Urothelium cell line (cell line): ENCODE results near the gene ANXA9.

Experiments used
- DNase-seq: peaks from one replicate; pipeline ENCODE4 v3.0.0; 2011; ENCODE audit warnings: low spot score, mixed read lengths
- FAIRE-seq: peaks from 2 replicates; lab custom pipeline; 2011; peaks lifted over from hg19 to GRCh38; lab: Jason Lieb, UNC

The ANXA9 gene

DNA sequence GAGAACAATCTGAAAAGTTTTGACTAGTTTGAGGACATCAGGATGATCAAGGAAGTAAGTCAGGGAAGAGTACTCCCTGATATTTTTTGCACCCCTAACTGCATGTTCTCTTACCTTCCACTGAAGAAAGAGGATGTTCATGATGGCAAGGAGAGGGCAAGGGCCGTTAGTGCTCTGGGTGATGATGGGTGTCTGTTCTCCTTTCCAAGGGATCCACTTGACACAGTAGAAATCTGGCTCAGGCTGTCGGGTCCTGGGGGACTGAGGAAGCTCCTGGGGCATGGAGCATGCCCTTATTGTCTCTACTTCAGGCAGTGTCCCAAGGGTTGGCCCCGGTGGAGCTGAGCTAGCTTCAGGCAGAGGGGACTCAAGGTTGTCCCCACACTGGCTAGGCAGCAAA, 20.0 kb downstream of the ANXA9 start:
- no peak for FAIRE-seq
- no peak for DNase-seq

DNA sequence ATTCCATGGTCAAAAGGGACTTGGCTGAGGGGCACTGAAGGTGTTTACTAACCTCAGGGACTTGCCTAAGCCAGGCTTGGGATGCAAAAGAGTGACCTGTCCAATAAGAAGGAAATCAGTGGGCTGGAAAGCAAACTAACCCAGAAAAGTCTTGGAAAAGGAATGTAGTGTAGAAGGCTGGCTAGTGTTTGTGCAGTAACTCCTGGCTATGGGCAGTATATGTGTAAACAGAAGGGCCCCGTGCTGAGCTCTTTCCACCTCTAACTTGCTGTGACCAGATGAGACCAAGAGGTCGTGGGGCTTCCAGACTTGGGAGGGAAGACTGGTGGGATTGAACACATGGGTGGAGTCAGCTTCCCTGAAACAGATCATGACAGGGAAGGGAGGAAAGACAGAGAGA, 20.5 kb downstream of the ANXA9 start:
- FAIRE-seq: no peak
- no peak for DNase-seq

- FAIRE-seq (no peak), DNase-seq (no peak)
Measured at GRCh38 chr1:151003180-151003579, 21.1 kb downstream of the ANXA9 start.

DNA sequence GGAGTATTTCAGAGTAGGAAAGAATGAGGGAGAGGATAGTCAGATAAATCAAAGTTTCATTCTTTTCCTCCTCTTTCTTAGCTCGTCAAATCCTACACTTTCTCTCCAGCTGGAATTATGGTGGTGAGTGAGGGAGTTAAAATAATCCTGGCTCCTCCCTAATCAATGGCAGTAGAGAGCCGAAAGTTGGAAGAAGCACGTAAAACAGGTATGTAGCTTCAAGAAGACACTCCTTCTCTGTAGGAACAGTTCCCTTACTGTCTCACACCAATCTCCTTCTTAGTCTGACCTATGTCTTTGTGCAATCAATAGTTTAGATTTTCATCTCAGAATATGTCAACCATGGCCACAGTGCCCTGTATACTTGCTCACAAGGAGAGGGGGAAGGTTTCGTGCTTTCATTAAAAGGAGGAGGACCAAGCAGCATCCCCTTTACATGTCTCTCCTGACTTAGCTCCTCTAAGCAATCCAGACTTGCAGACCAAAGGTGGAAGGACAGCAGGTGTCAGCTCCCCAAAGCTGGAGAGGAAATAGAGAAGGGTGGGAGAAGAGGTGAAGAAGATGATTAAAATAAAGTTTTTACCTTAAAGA, 23.7 kb downstream of the ANXA9 start:
- FAIRE-seq (no peak), DNase-seq (no peak)

GRCh38 chr1:151006327-151007052, 24.4 kb downstream of the ANXA9 start, which contains the start of gene MINDY1:
Gene MINDY1 (minus strand): TSS chr1:151006902. CDS start chr1:151002617, 4,285 bp downstream.
- DNase-seq: peak; percentile 86
- no peak for FAIRE-seq

DNA sequence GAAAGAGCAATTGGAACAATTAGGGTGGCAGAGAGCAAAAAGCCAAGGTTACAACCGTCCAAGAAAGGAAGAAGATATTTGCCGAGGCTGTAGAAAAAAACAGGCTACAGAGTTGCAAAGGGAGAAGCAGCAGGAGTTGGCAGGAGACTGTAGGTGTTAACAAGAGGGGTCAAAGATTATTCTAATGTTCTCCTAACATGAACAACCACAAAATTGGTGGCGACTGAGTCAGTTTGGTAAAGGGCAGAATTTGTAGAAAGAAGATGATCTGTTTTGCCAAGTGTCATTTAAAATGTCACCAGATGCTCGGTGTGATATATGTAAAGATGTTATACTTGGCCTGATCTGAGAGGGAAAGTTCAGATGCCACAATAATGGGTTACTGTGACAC, 25.8 kb downstream of the ANXA9 start:
- DNase-seq: no peak
- FAIRE-seq: no peak

DNA sequence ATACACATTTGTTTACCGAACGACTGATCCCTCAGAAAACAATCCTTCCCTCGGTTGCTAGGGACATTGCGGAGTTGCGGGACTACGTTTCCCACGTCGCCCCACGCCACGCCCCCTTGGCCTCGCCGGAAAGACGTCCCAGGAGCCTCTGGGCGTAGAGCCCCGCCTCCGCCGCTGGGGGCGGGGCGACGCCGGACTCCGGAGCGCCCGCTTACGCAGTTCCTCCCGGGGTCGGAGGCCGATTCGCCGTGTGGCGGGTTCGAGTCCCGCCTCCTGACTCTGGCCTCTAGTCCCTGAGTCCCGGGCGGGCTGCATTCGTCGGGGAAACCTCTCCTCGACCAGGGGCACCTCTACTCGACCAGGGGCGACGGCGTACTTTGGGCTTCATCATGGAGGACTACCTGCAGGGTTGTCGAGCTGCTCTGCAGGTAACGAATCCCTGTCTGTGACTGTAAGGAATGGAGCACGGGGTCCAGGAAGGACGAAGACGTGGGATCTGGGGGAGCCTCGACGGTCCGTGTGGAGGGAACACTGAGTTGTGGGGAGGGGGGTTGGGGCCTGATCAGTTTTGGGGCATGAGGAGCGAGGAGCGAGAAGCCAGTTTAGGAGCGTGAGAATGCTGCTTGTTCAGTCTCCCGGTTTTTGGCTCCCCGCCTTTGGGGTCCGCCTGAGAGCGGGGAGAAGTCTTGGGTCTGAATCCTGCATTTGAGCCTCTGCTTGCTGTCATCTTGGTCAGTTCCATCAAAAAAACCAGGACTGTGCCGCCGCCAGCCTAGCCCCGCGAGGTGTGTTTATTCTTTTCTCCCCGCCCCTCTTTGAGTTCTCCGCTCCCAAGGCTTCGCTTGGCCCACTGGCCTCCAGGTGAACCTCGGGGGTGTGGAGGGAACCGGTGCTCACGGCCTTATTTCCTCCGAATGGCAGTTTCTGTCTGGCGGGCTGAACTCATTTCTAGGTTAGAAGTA, 26.4 kb downstream of the ANXA9 start, which contains the start of gene PRUNE1:
Gene PRUNE1 (plus strand): TSS at position 206 of the 962 bp plus-strand sequence. CDS start 184 bp downstream, at position 390.
- peak; percentile 99 for DNase-seq
- FAIRE-seq: no peak

- FAIRE-seq (no peak), DNase-seq (no peak)
Measured at GRCh38 chr1:151009206-151009587, 27.1 kb downstream of the ANXA9 start.

DNA sequence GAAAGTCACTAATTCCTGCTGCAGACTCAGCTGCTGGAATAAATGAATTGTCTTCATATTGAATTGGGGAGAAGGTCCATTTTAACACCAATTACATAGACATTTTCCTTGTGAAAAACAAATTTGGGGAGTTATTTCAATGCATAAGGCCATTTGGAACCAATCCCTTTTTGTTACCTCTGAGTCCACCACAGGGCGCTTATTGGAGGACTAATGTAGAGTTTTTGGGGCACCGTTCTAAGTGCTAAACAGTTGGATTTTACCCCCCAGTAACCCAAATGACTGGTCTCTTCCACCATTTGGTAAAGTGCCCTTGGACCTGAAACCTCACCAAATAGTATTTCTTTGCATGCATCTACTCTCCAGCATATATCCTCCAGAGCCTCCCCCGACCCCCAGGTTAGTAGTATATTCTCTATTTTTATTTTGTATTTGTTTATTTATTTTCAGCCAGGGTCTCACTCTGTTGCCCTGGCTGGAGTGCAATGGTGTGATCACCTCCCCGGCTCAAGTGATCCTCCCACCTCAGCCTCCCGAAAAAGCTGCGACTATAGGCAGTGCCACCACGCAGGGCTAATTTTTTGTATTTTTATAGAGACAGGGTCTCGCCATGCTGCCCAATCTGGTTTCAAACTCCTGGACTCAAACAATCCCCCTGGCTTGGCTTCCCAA, 27.7 kb downstream of the ANXA9 start:
- no peak for FAIRE-seq
- DNase-seq: no peak

GRCh38 chr1:151010346-151010726, 28.2 kb downstream of the ANXA9 start:
- no peak for DNase-seq
- FAIRE-seq: no peak

- no peak for FAIRE-seq
Measured at GRCh38 chr1:151011154-151011850, 29.2 kb downstream of the ANXA9 start.

DNA sequence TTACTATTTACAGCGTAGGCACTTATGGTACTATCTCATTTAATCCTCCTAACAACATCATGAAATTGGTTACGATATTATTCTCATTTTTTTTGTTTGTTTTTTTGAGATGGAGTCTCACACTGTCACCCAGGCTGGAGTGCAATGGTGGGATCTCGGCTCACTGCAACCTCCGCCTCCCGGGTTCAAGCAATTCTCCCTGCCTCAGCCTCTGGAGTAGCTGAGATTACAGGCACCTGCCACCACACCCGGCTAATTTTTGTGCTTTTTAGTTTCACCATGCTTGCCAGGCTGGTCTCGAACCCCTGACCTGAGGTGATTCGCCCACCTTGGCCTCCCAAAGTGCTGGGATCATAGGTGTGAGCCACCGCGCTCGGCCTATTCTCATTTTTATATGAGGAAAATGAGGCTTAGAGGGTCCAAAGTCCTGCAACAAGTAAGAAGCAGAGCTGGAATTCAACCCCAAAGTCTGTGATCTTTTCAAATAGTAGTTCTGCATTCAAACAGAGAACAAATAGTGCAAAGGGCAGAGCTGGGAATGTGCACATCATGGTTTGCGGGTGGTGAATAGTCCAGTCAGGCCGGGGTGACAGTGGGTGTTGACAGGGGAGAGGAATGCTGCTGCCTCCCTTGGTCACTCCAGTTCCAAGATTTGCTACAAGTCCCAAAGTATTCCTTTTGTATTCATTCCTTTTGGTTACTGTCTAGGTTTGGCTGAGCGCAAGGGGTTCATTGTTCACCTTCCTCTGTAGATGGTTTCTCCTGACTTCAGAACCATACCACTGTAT, 30.8 kb downstream of the ANXA9 start:
- no peak for FAIRE-seq

More at GRCh38 chr1:151011154-151011850, 29.2 kb downstream of the ANXA9 start:
- no peak for DNase-seq

GRCh38 chr1:151013518-151013917, 31.4 kb downstream of the ANXA9 start:
- FAIRE-seq (no peak), DNase-seq (no peak)

More for the DNA sequence above, 30.8 kb downstream of the ANXA9 start:
- no peak for DNase-seq

DNA sequence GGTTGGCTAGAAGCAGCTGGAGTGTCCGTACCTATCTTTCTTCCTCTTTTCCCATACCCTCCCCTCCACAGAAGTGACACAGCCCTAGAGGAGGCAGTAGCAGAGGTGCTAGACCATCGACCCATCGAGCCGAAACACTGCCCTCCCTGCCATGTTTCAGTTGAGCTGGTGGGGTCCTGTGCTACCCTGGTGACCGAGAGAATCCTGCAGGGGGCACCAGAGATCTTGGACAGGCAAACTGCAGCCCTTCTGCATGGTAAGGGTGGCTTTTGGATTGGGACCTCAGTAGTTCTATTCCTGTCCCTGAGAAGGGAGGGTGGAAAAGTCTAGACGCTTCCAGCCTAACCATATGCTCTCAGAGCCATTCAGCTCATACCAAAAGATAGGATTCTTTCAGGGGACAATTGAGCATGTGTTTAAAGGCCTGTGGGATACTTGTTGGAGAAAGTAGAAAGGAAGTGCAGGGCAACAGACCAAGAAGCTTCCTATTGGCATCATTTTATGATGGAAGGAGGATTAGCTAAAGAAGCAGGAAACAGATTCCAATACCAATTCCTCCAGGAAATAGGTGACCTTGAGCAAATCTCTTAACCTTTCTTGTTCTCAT, 42.6 kb downstream of the ANXA9 start:
- FAIRE-seq: no peak
- DNase-seq: peak; percentile 53

DNA sequence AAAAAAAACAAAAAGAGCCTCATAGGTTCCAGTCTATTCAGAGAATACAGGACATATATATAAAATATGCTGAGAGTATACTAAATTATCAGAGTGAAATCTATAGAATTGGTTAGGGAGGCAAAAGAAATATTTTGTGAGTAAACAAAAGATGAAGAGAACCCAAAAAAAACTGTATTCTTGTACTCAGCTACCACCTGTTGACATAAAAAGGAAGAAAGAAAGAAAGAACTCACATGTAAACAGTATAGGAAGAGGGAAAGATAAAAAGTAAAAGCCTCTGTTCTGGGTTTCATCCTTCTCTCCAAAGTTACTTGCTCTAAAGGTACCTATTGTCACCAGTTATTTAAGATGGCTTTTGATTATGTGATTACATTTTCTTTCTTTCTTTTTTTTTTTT, 44.4 kb downstream of the ANXA9 start:
- FAIRE-seq: no peak

DNA sequence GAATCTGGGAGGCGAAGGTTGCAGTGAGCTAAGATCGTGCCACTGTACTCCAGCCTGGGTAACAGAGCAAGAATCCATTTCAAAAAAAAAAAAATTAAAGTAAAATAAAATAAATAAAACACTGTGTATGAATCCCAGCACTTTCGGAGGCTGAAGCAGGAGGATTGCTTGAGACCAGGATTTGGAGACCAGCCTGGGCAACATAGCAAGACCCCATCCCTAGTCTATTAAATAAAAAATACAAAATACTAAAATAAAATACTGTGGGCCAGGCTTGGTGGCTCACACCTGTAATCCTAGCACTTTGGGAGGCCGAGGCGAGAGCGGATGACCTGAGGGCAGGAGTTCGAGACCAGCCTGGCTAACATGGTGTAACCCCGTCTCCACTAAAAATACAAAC, 50.1 kb downstream of the ANXA9 start:
- DNase-seq: no peak
- no peak for FAIRE-seq

More for the DNA sequence above, 44.4 kb downstream of the ANXA9 start:
- DNase-seq: no peak

DNA sequence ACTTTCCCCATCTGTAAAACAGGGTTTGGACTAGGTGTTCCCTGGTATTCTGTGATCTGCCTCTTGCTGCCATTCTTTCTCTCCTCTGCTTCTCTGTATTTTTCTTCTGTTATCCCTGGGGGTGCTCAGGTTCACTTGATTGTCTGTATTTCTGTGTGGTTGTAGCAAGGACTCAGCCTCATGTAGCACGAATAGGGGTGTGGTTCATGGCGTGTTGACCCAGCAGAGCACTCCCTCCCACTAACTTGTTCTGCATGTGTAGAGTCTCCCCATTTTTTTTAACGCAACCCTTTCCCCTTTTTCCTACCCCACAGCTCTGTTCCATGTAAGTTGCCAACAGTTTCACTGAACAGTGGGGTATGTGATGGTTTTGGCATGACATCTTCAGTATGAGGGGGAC, 53.1 kb downstream of the ANXA9 start:
- DNase-seq (no peak), FAIRE-seq (no peak)

DNA sequence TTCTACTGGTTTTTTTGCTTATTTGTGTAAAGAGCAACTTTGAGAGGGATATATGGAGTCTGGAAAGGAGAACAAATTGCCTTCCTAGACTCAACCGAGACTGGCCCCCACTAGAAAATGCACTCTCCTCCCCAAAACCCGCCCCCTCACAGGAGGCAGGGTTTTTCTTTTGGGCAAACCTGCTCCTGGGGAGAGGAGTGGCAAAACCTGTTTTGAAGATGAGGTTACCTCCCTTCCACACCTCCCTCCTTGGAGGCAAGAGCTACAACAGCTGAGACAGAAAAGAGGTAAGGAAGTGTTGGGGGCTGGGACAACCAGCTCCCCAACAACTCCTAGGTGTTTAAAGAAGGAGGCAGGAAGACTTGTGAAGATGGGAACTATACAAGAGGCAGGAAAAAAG, 54.3 kb downstream of the ANXA9 start, which contains the start of gene BNIPL:
Gene BNIPL (plus strand): TSS at position 231 of the 400 bp plus-strand sequence. CDS start 140 bp downstream, at position 371.
- FAIRE-seq (no peak), DNase-seq (no peak)

- DNase-seq (no peak), FAIRE-seq (no peak)
Measured at GRCh38 chr1:151037032-151037431, 54.9 kb downstream of the ANXA9 start.
